Osteoblast (primary cell): ENCODE data around the gene EEF2. TPM values are rescaled to one million over a fixed set of nuclear protein-coding genes. Genes with fewer than 3 reads are reported as not detected.
"Not testable (repeated sequence)": the region's sequence is repeated elsewhere in the genome, so short reads cannot be mapped to it uniquely, and the experiment has no call there.

Source experiments
- DNase-seq: peaks from one replicate; pipeline ENCODE4 v3.0.0; 2011; ENCODE audit warnings: low spot score, mixed read lengths; ENCODE audit not compliant: insufficient read length; ENCODE audit errors: missing footprints
- H2AFZ ChIP-seq: 2 replicates; pipeline ENCODE4 v1.6.0; 2011; ENCODE audit warnings: mild to moderate bottlenecking, low read length
- H3K27ac ChIP-seq: 2 replicates; pipeline ENCODE4 v1.5.1; 2011; ENCODE audit warnings: mild to moderate bottlenecking, low read depth, low read length, moderate library complexity
- H3K27me3 ChIP-seq: 2 replicates; pipeline ENCODE4 v1.6.0; 2012; ENCODE audit warnings: mild to moderate bottlenecking, control low read depth, inconsistent platforms, low read length, moderate library complexity; ENCODE audit not compliant: insufficient read depth
- H3K36me3 ChIP-seq: 2 replicates; pipeline ENCODE4 v1.5.1; 2011; ENCODE audit warnings: mild to moderate bottlenecking, low read length, control low read depth, moderate library complexity; ENCODE audit not compliant: insufficient read depth
- H3K4me1 ChIP-seq: 2 replicates; pipeline ENCODE4 v1.5.1; 2011; ENCODE audit warnings: mild to moderate bottlenecking, low read length, control low read depth, moderate library complexity; ENCODE audit not compliant: insufficient read depth
- H3K4me2 ChIP-seq: 2 replicates; pipeline ENCODE4 v1.6.0; 2011; ENCODE audit warnings: mild to moderate bottlenecking, low read length; ENCODE audit not compliant: insufficient read depth
- H3K4me3 ChIP-seq: fragments of 200-600 bp; sonication (generic); 3 replicates; pipeline ENCODE4 v1.5.1; 2012; ENCODE audit warnings: mild to moderate bottlenecking, low read length, inconsistent platforms; ENCODE audit not compliant: insufficient read depth
- H3K79me2 ChIP-seq: 2 replicates; pipeline ENCODE4 v1.6.0; 2012; ENCODE audit warnings: mild to moderate bottlenecking, low read length, control low read depth, inconsistent platforms; ENCODE audit not compliant: insufficient read depth
- H3K9me3 ChIP-seq: 2 replicates; pipeline ENCODE4 v1.5.1; 2011; ENCODE audit warnings: low read depth, low read length, control low read depth
- H4K20me1 ChIP-seq: 2 replicates; pipeline ENCODE4 v1.6.0; 2012; ENCODE audit warnings: mild to moderate bottlenecking, low read length, control low read depth; ENCODE audit not compliant: insufficient read depth
- CTCF ChIP-seq: IDR thresholded peaks from 2 replicates; pipeline ENCODE4 v1.5.1; 2011; ENCODE audit warnings: mild to moderate bottlenecking, low read depth, low read length, moderate library complexity; ENCODE audit errors: extremely low read depth
- total RNA-seq: library from RNA; depleted of rRNA; stranded (reverse); fragments of >200 nt; gene quantifications from 2 replicates; pipeline ENCODE4 v1.2.3, GENCODE V29; 2012

Gene EEF2
- total RNA-seq, 1 donor = 2,968 TPM

DNA sequence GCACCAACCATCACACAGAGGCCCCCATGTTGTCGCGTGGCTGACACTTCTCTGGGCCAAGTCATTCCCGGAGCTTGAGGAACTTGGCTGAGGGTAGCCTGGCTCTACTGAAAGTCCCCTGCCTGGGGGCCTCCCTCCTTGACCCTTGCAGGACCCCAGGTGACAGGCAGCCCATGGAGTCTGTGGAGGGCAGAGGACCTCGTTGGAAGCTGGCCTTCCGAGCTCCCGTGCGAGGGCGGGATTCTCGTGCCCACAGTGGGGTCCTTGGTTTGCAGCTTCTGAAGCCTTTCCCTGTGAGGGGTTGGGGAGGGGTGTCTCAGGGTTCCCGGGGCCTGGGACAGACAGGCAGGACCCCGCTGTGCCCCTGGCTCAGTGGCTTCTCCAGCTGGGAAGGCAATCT is 36.0 kb downstream of the EEF2 start:
- Histone ChIP-seq H4K20me1 (peaks cover 18% of the 10 kb centered on the region), H3K4me2 (no peak overlapping the region), H3K4me1 (no peaks in the 10 kb centered on the region), H3K9me3 (no peaks in the 10 kb centered on the region), H3K27ac (no peak overlapping the region), H3K4me3 (no peak overlapping the region), H3K79me2 (no peaks in the 10 kb centered on the region), H3K27me3 (no peaks in the 10 kb centered on the region), H2AFZ (no peak overlapping the region), H3K36me3 (no peaks in the 10 kb centered on the region)
- peak; percentile 78 for DNase-seq
- no peak for TF ChIP-seq CTCF

GRCh38 chr19:3947316-3947933 is 37.8 kb downstream of the EEF2 start:
- H4K20me1 ChIP-seq, H3K9me3 ChIP-seq, H3K4me3 ChIP-seq, H2AFZ ChIP-seq, H3K27me3 ChIP-seq, H3K27ac ChIP-seq, H3K4me1 ChIP-seq, H3K36me3 ChIP-seq, H3K79me2 ChIP-seq, H3K4me2 ChIP-seq: not testable (repeated sequence)
- peak; percentile 83 for DNase-seq

DNA sequence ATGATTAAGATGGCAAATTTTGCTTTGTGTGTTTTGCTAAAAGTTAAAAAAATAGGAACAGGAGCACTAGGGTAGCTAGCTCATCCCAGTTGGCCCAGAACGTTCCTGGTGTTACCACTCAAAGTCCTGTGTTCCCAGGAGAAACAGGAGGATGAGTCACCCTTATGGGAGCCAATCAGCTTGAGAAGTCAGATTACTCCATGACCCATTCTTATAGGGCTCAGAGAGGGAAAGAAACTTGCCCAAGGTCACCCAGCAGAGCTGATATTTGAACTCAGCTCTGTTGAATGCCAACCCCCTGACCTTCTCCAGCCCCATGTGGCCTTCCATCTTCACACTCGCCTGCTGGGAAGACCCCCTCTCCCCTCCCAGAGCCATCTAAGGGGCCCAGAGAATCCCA is 39.4 kb downstream of the EEF2 start:
- Histone ChIP-seq H3K9me3 (no peaks in the 10 kb centered on the region), H4K20me1 (peaks cover under 1% of the 10 kb centered on the region), H3K36me3 (no peaks in the 10 kb centered on the region), H3K79me2 (no peaks in the 10 kb centered on the region), H3K27me3 (no peaks in the 10 kb centered on the region), H3K4me3 (no peak overlapping the region), H3K4me1 (no peaks in the 10 kb centered on the region), H3K27ac (no peak overlapping the region), H3K4me2 (no peak overlapping the region), H2AFZ (no peak overlapping the region)
- TF ChIP-seq CTCF = no peak
- DNase-seq = peak; percentile 90

DNA sequence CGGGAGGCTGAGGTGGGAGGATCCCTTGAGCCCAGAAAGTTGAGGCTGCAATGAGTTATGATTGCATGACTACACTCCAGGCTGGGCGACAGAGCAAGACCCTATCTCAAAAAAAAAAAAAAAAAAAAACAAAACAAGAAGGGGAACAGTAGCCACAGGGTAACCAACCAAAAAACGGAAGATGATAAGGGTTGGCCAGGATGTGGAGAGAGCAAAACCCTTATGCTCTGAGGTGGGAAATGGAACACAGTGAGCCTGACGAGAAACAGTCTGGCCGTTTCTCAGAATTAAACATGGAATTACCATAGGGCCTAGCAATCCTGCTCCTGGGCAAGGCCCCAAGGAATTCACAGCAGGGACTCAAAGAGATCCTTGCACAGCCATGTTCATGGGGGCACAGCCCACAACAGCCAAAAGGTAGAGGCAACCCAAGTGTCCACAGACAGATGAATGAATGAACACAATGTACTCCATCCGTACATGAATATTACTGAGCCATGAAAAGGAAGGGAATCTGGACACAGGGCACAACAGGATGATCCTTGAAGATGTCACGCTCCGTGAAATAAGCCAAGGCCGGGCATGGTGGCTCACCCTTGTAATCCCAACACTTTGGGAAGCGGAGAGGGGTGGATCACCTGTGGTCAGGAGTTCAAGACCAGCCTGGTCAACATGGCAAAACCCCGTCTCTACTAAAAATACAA is 41.1 kb downstream of the EEF2 start:
- H3K9me3 ChIP-seq = no peaks in the 10 kb centered on the region
- H3K4me3 ChIP-seq = no peak overlapping the region
- no peaks in the 10 kb centered on the region for H3K27me3 ChIP-seq
- no peaks in the 10 kb centered on the region for H3K36me3 ChIP-seq
- no peak for TF ChIP-seq CTCF
- H4K20me1 ChIP-seq = no peaks in the 10 kb centered on the region
- H3K4me1 ChIP-seq = no peaks in the 10 kb centered on the region
- no peak overlapping the region for H3K27ac ChIP-seq
- H3K79me2 ChIP-seq = no peaks in the 10 kb centered on the region
- no peak for DNase-seq
- H3K4me2 ChIP-seq = no peak overlapping the region
- no peak overlapping the region for H2AFZ ChIP-seq
